ENCODE measurements around the gene SPATA24. TPM values are rescaled to one million over a fixed set of nuclear protein-coding genes. Genes with fewer than 3 reads are reported as not detected.
A peak's percentile ranks its signal among the peaks of the same experiment; 100 is the strongest.

Gene SPATA24
- total RNA-seq, 3 donors from 2014 or later: 3.0 to 4.5 (median 3.4) TPM

DNA sequence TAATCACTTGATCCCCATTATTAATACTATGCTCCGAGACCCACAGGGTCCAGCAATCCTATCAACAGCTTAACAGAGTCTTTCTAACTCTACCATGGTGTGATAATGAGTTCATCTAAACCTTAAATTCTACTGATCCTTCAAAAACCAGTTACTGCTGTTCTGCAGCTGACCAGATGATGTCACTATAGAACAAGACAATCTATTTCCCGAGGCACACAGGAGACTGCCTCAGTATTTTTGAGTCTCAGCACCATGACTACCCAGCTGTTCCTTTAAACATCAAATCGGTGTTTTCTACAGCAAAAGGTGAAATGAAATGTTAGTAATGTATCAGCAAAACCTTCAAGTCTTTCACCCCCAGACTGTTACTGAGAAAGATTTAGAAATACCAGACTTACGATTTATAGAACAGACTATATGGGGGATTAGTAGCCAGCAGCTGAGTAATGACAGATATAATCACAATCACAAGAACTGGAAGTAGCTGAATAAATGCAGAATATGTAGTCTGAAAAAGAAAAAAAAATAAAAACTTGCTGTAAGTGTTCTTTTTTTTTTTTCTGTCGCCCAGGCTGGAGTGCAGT, 18.5 kb upstream of the SPATA24 start:
- H3K4me1 ChIP-seq (ENCODE audit: low read depth): peaks cover 20% of the 10 kb centered on the region
- DNase-seq: peak in 1 of 3 donors; percentile 81
- H3K9me3 ChIP-seq: no peaks in the 10 kb centered on the region
- intact Hi-C loops (cut with DNase I, micrococcal nuclease): loop anchor here (2.0 to 5.0 kb wide), 2 partner anchors 90 to 95 kb away; no protein-coding TSS in a partner anchor
- no peaks in the 10 kb centered on the region for H3K36me3 ChIP-seq (ENCODE audit: low read depth)
- no peak overlapping the region for H3K4me3 ChIP-seq
- ATAC-seq: peak; percentile 71
- TF ChIP-seq, protein P1, sequence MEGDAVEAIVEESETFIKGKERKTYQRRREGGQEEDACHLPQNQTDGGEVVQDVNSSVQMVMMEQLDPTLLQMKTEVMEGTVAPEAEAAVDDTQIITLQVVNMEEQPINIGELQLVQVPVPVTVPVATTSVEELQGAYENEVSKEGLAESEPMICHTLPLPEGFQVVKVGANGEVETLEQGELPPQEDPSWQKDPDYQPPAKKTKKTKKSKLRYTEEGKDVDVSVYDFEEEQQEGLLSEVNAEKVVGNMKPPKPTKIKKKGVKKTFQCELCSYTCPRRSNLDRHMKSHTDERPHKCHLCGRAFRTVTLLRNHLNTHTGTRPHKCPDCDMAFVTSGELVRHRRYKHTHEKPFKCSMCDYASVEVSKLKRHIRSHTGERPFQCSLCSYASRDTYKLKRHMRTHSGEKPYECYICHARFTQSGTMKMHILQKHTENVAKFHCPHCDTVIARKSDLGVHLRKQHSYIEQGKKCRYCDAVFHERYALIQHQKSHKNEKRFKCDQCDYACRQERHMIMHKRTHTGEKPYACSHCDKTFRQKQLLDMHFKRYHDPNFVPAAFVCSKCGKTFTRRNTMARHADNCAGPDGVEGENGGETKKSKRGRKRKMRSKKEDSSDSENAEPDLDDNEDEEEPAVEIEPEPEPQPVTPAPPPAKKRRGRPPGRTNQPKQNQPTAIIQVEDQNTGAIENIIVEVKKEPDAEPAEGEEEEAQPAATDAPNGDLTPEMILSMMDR (IDR thresholded peaks at IDR 0.05): peak; percentile 49

DNA sequence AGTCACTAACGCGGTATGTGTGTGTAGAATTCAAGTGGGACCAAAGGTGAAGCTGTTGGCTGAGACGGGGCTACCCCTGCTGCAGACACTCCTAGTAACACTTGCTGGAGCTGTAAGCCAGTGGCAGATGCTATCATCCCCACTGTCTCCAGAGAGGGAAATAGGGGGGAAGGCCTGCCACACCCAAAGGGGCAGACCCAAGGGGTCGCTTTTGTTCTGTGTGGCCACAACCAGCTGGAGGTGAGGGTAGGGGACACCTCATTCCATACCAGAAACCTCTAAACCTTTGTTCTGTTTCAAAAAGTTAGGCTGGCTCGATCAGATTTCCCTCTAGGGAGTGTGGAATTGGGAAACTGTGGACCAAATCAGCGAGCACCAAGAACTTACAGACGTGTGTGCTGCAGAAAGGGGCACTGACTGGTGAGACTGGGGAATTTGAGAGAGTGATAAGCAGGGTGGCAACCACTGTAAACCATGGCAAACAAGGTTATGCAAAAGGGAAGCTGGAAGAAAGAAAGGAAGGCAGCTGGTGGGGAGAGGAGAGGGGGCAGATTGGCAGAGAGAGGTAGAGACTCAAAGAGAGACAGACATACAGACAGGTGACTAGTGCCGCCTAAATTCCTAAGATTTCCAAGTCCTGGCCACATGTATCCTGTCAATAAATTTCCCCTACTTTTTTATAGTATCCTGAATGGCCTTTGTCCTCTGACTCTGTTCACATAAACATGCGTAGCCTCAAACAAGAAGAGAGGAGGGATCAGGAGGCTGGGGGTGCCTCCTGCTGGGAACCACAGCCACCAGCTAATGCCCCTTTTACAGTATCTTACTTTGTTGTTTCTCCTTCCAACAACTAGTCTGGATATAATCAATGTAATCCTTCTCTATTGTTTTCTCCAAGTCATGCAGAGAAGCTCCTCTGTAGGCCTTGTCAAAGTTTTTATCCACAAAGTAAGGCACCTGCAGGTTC, 15.6 kb upstream of the SPATA24 start:
- TF ChIP-seq, protein P1 (IDR thresholded peaks at IDR 0.05): no peak
- no peaks in the 10 kb centered on the region for H3K9me3 ChIP-seq
- peaks cover 32% of the 10 kb centered on the region for H3K4me1 ChIP-seq (ENCODE audit: low read depth)
- DNase-seq (peak in 1 of 3 donors; percentile 48), ATAC-seq (peak; percentile 77)
- intact Hi-C loops (cut with DNase I, micrococcal nuclease): loop anchor here in 1 of 2 donors (5.0 kb wide), 1 partner anchor 98 kb away; no protein-coding TSS in a partner anchor
- no peak overlapping the region for H3K4me3 ChIP-seq
- H3K36me3 ChIP-seq (ENCODE audit: low read depth): no peaks in the 10 kb centered on the region

DNA sequence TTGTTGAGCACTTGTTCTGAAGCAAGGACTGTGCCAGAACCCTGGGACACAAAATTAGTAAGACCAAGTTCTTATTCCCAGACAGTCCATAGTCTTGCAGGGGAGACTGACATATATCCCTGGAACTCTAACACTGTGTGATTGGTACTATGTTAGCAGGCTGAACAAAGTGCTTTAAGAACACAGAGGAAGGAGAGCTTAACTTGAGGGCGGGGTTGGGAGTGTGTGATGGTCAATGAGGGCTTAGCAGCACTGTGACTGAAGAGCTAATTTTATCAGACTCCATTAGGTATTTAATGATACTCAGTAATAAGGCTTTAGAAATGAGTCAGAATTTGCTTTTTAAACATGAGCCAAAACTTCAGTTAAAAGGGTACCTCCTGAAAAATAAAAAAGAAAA, 14.9 kb upstream of the SPATA24 start:
- DNase-seq (no peak), ATAC-seq (peak; percentile 35)
- peaks cover 32% of the 10 kb centered on the region for H3K4me1 ChIP-seq (ENCODE audit: low read depth)
- intact Hi-C loops (cut with DNase I, micrococcal nuclease): no loop called here
- TF ChIP-seq, protein P1 (IDR thresholded peaks at IDR 0.05): no peak
- H3K36me3 ChIP-seq (ENCODE audit: low read depth): no peaks in the 10 kb centered on the region
- H3K9me3 ChIP-seq: no peaks in the 10 kb centered on the region
- no peak overlapping the region for H3K4me3 ChIP-seq

DNA sequence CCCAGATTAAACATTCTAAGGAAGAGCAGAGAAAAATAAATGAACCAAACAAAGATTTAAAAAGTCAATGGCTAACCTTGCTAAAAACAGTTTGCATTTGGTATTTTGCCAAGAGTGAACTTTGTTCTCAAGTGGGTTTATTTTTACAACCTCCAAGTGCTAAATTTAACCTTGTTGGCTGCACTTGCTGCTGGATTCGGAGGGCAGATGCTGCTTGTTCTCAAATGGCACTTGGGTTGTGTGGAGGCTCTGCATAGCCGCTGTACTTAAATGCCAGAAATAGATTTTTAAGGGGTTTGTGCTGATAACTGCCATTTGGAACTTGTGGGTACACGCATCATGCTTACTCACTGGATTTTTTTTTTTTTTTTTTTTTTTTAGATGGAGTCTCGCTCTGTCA, 13.3 kb upstream of the SPATA24 start:
- intact Hi-C loops (cut with DNase I, micrococcal nuclease): no loop called here
- TF ChIP-seq, protein P1 (IDR thresholded peaks at IDR 0.05): no peak
- Histone ChIP-seq H3K4me3 (no peak overlapping the region), H3K36me3 (ENCODE audit: low read depth) (no peaks in the 10 kb centered on the region), H3K4me1 (ENCODE audit: low read depth) (peaks cover 32% of the 10 kb centered on the region), H3K9me3 (no peaks in the 10 kb centered on the region)
- no peak for DNase-seq
- ATAC-seq: no peak

DNA sequence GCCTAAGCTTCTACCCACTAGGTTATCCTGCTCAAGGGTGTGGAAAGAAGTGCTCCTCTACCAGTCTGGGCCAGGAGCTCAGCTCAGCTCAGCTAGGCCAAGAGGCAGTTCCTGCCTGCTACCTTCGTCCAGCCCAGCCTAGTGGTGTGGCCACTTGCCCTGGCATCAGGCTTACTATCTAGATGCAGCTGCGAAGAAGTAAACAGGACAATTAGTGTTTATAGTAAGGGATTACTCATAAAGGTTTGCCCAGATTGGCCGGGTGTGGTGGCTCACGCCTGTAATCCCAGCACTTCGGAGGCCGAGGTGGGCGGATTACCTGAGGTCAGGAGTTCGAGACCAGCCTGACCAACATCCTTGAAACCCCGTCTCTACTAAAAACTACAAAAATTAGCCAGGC, 12.8 kb upstream of the SPATA24 start:
- ATAC-seq (peak; percentile 80), DNase-seq (peak; percentile 63 to 75 (median 64))
- Histone ChIP-seq H3K4me1 (ENCODE audit: low read depth) (peaks cover 32% of the 10 kb centered on the region), H3K9me3 (no peaks in the 10 kb centered on the region), H3K36me3 (ENCODE audit: low read depth) (no peaks in the 10 kb centered on the region), H3K4me3 (no peak overlapping the region)
- TF ChIP-seq, protein P1 (IDR thresholded peaks at IDR 0.05): no peak
- intact Hi-C loops (cut with DNase I, micrococcal nuclease): no loop called here

Measured in mucosa of descending colon (tissue), 3 donors.